ENCODE data around the gene NMT1.

NMT1 gene

GRCh38 chr17:45106096-45106495 is 45.0 kb downstream of the NMT1 start:
- no peak for TF ChIP-seq NFIC (IDR thresholded peaks at IDR 0.05)

- no peak for TF ChIP-seq RAD21 (IDR thresholded peaks at IDR 0.05; ENCODE audit: low read depth)
- no peak for TF ChIP-seq TEAD4 (IDR thresholded peaks at IDR 0.05)
- no peak for TF ChIP-seq USF1 (IDR thresholded peaks at IDR 0.05)
- TF ChIP-seq TAF1 (IDR thresholded peaks at IDR 0.05; ENCODE audit: low read depth) = no peak
- TF ChIP-seq FOXM1 (IDR thresholded peaks at IDR 0.05; ENCODE audit: borderline replicate concordance, low read depth) = no peak
- no peak for TF ChIP-seq ZBTB7A (IDR thresholded peaks at IDR 0.05; ENCODE audit: low read depth)
- TF ChIP-seq EP300 (IDR thresholded peaks at IDR 0.05; ENCODE audit: borderline replicate concordance) = no peak
These were observed 45.5 kb downstream of the NMT1 start for GRCh38 chr17:45106582-45106981.

DNA sequence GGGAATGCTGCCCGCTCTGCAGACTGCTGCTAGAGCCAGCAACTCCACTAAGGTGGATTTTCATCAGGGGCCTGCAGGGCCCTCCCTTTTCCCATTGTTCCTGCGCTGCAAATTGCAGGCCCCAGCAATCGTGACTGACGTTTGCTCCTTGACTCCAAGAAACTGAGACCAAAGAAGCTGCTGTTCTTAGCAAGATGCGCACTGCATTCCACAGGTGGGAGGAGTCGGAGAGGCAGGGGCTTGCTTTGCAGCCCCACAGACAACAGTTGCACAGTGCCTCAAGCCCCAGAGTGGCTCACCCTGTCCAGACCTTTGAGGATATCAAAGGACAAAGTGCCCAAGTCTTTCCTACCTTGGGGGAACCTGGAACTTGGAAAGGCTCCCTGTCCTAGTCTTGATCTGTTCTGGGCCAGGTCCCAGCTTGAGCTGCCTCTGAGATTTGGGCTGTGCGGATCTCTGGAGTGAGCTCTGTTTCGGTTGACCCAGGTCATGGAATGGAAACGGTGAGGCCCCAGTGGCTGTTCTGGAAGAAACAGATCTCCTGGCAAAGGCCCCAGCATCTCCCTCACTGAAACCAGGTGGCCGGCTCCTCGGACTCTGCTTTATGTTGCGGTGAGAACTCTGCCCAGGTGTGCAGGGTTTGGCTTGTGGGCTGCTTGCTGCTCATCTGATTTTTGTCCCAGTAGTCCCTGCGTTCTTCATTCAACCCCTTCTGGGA is 46.3 kb downstream of the NMT1 start:
- no peak for TF ChIP-seq ZBTB7A (IDR thresholded peaks at IDR 0.05; ENCODE audit: low read depth)
- TF ChIP-seq REST (IDR thresholded peaks at IDR 0.05; ENCODE audit: low read depth) = no peak
- TF ChIP-seq RAD21 (IDR thresholded peaks at IDR 0.05; ENCODE audit: low read depth) = no peak
- no peak for TF ChIP-seq USF1 (IDR thresholded peaks at IDR 0.05)
- TF ChIP-seq, protein P1, sequence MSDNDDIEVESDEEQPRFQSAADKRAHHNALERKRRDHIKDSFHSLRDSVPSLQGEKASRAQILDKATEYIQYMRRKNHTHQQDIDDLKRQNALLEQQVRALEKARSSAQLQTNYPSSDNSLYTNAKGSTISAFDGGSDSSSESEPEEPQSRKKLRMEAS (IDR thresholded peaks at IDR 0.05) = no peak
- no peak for TF ChIP-seq YY1 (IDR thresholded peaks at IDR 0.05; ENCODE audit: low read depth)
- no peak for TF ChIP-seq CREB1 (IDR thresholded peaks at IDR 0.05; ENCODE audit: low read depth)
- TF ChIP-seq CEBPB (IDR thresholded peaks at IDR 0.05) = no peak
- no peak for TF ChIP-seq TCF12 (IDR thresholded peaks at IDR 0.05; ENCODE audit: low read depth)
- TF ChIP-seq FOXM1 (IDR thresholded peaks at IDR 0.05; ENCODE audit: borderline replicate concordance, low read depth) = no peak

DNA sequence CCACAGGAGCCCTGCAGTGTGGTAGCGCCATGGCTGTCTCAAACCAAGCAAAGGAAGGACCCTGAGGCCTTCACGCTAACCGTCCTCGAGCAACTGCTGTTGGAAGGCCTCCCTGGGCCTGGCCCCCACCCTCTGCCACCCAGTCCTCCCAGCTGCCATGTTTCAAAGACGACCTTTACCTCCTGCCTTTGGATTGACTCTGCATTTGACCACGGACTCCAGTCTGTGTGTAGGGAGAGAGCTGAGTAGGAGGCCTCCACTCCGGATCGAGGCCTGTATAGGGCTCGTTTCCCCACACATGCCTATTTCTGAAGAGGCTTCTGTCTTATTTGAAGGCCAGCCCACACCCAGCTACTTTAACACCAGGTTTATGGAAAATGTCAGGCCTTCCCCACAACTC is 46.9 kb downstream of the NMT1 start:
- TF ChIP-seq TAF1 (IDR thresholded peaks at IDR 0.05; ENCODE audit: low read depth) = no peak
- no peak for TF ChIP-seq ZBTB7A (IDR thresholded peaks at IDR 0.05; ENCODE audit: low read depth)
- TF ChIP-seq TEAD4 (IDR thresholded peaks at IDR 0.05) = no peak
- TF ChIP-seq, protein P1 (IDR thresholded peaks at IDR 0.05) = no peak
- no peak for TF ChIP-seq YY1 (IDR thresholded peaks at IDR 0.05; ENCODE audit: low read depth)

- TF ChIP-seq REST (IDR thresholded peaks at IDR 0.05; ENCODE audit: low read depth) (no peak), RAD21 (IDR thresholded peaks at IDR 0.05; ENCODE audit: low read depth) (peak; percentile 16; the same call in 1 of the 2 replicates)
These were observed 47.7 kb downstream of the NMT1 start for GRCh38 chr17:45108595-45109521.

DNA sequence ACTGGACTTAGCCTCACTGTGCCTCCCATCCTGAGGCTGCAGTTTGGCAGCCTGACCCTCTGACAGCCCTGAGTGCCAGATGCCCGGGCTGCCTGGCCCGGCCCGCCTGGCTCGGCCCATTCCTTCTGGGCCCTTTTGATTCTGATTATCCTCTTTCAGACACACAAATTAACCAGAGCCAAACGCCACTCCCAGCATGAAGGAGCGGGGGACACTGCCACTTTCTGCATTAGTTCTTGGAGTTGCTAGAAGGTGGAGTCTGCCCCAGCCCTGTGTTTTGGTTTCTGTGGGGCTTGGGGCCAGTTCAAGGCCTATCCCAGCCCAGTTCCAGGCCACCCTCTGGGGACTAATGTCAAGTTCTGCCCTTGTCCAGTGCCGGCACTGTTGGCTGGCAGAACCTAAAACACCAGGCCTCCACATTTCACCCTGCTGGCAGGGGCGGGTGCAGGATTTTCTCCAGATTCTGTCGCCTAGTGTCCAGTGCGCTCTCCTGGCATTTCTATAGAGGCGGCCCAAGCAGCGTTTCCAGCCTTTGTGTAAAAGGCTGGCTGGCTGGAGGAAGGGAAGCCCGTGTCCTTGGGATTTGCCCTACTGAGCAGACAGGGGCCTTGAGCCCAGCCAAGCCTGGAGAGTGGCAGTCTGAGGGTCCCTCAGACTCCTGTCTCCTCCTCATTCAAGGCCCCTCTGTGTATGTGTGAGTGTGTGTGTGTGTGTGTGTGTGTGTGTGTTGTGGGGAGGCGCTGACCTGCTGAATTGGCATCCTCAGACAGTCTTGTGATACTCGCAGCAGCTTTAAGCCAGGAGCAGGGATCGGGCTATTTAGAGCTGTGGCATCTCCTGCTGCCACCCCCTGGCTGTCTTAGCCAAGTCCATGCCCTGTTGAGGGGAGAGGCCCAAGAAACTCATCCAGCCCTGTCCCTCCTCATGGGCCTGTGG is 49.8 kb downstream of the NMT1 start:
- TF ChIP-seq NFIC (IDR thresholded peaks at IDR 0.05) = no peak
- no peak for TF ChIP-seq YY1 (IDR thresholded peaks at IDR 0.05; ENCODE audit: low read depth)
